Jurkat, Clone E6-1 (cell line): ENCODE measurements around the gene RALA. TPM values are rescaled to one million over a fixed set of nuclear protein-coding genes. Genes with fewer than 3 reads are reported as not detected.

Source experiments
- DNase-seq: peaks from one replicate; pipeline ENCODE4 v3.0.0-alpha.2; 2011; ENCODE audit warnings: low read depth, low spot score
- H3K4me3 ChIP-seq: 2 replicates; pipeline ENCODE4 v1.5.1; 2011; ENCODE audit warnings: mild to moderate bottlenecking, low read length, control low read depth, moderate library complexity
- polyA plus RNA-seq: library from polyadenylated mRNA; unstranded; fragments of >200 nt; gene quantifications from one replicate; pipeline ENCODE4 v1.2.1, GENCODE V29; 2012; ENCODE audit warnings: missing spikeins; ENCODE audit not compliant: insufficient read length, insufficient read depth

The RALA gene, protein sequence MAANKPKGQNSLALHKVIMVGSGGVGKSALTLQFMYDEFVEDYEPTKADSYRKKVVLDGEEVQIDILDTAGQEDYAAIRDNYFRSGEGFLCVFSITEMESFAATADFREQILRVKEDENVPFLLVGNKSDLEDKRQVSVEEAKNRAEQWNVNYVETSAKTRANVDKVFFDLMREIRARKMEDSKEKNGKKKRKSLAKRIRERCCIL
- 32.3 TPM for polyA plus RNA-seq

DNA sequence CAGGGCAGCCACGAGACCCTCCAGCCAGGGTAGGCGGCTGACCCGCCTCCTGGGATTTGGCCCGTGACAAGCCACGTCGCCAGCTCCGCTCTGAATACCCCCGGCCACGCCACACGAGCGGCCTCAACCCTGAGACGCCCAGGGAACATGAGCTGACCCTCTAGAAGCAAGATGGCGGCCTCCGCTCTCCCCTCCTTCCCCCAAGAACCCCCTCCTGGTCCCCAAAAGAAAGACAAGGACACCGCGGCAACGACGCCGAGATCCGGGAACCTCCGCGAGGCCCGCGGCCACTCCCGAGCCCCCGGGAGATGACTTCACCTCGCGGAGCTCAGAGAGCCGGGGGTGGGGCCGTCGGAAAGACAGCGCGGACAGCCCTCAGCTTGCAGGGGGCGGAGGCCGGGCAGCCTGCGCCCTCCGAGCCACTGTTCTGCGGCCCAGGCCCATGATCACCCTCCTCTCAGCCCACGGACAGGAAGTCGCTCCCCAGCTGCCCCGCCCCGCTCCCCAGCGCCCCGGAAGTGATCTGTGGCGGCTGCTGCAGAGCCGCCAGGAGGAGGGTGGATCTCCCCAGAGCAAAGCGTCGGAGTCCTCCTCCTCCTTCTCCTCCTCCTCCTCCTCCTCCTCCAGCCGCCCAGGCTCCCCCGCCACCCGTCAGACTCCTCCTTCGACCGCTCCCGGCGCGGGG lies at the start of gene RALA:
TSS of gene RALA (plus strand) at position 526 of the 685 bp plus-strand sequence. CDS start 63,096 bp downstream, outside the sequence.
- H3K4me3 ChIP-seq, result peak within 1 kb of the TSS; percentile 77
- peak; percentile 74 for DNase-seq

DNA sequence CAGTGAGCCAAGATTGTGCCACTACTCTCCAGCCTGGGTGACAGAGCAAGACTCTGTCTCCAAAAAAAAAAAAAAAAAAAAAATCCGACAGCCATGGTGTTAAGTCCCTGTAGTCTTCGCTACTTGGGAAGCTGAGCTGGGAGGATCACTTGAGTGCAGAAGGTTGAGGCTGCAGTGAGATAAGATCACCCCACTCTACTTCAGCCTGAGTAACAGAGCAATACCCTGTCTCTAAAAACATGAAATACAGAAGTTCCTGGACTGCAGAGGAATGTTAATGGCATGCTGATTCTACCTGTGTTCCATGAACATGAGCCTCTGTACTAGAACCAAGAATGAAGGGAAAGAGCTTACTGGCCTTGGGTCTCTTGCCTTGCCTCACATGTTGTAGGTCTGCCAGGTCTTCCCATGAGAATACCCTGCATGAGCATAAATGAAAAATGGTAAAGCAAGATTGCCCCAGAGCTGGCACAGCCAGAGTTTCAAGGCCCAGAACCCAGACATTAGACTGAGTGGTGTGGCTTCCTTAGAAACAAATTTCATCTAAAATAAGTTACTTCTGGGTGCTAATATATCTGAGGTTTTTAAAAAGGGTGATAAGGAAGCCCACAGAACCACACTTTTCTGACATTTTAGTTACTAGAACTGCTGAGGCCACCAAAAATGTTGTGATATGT lies 48.6 kb upstream of the RALA start:
- H3K4me3 ChIP-seq, result no peak overlapping the region
- no peak for DNase-seq

DNA sequence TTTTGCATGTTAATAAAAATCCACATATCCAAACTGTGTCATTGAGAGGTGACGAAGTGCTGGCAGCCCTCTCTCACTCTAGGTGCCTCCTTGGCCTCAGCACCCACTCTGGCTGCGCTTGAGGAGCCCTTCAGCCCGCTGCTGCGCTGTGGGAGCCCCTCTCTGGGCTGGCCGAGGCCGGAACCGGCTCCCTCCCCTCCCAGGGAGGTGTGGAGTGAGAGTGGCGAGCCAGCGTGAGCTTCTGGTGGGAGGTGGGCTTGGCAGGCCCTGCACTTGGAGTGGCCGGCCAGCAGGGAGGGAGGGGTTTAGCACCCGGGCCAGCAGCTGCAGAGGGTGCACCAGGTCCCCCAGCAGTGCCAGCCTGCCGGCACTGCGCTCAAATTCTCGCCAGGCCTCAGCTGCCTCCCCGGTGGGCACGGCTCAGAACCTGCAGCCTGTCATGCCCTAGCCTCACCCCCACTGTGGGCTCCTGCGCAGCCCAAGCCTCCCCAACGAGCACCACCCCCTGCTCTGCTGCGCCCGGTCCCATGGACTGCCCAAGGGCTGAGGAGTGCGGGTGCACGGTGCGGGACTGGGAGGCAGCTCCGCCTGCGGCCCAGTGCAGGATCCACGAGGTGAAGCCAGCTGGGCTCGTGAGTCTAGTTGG lies 46.0 kb upstream of the RALA start:
- DNase-seq, result no peak
- no peak overlapping the region for H3K4me3 ChIP-seq

DNA sequence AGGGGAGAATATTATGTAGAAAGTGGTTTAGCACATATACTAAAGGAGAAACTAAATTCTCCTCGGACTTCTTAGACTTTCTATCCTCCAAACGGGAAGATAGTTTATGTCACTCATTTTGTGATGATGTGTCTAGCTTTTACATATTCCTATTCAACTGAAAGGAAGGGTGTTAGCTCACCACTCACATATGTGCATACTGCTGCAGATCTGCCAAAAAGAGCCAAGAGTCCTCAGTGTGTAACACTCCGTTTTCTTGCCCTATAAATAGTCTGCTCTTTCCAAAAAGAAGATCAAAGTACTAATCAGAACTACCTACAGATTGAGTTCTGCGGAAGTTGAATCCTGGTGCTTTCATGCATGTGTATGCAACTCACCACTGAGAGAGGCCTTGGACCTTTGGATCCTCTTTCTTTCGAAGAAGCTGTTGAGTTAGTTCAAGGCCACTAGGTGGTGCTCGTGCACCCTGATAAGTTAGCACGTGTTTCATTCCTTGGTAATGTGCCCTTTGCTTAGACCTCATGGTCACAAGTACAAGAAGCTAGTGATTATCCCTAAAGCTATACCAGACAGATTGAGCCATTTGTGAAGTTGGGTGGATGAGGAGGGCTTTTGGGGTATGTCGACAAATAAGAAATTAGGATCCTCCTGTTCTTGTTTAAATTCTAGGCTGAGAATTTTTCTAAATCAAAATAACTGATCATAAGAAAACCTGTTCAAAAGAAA lies 43.1 kb upstream of the RALA start:
- no peak overlapping the region for H3K4me3 ChIP-seq
- DNase-seq, result peak; percentile 90

DNA sequence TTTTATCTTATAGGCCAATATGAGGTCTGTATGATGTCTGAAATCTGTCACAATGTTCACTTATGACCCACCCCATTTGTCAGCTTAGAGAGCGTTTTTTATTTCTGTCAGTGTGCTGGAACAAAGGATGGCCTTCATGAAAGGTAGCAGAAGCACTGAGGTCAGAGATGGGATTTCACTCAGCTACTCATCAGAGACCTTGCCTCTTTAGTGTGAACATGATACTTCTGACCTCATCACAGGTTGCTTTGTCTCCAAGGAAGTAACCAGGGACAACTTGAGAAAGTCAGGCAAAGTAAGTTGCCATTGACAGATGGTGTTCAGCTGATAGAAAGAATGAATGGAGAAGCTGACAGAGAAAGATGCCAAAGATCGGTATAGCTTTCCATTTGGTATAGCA lies 40.8 kb upstream of the RALA start:
- no peak for DNase-seq
- H3K4me3 ChIP-seq, result no peak overlapping the region

DNA sequence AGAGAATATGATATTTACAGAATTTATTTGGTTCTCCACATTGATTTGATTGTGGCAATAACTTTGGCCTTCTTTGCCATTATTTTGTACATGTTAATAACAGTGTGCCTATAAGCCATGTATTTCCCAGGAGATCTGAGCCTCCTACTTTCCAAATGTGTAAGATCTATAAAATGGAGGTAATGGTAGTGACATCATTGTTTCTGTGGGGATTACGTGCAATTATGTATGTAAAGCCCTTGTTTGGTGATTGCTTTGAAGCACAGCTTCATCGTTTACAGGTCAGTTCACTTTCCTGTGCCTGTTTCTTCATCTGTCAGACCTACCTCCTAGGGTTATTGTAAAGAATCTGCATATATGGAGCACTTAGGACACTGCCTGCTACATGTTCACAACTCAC lies 39.8 kb upstream of the RALA start:
- no peak overlapping the region for H3K4me3 ChIP-seq
- DNase-seq, result no peak

DNA sequence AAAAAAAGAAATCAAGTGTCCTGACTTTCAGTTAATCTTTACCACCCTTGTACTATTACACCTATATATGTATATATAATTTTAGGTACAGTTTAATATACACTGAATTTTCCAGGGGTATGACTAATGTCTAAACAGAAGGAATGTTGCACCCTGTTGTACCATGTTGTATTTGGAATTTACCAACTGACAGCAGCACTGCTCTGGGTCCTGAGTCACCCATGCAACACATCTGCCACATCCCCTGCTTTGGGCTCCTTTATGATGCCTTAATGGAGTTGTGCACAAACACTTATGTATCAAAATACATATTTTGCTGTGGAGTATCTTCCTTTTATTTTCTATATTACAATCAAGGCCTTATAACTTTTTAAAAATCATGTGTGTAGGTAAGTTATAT lies 36.0 kb upstream of the RALA start:
- no peak overlapping the region for H3K4me3 ChIP-seq
- no peak for DNase-seq

DNA sequence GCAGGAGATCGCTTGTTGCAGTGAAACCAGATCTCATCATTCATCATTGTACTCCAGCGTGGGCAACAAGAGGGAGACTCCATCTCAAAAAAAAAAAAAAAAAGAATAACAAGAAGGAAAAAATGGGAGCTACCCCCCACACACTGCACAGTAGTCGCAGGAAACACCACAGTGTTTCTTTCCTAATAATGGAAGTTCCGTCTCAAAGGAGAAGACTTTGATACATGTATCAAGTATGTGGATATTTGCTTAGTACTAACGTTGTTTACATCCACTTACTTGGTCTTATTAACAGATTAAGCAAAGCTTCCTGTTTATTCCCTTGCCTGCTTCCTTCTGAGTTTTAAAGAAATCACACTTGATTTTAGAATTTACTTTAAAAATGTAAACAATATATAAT lies 35.0 kb upstream of the RALA start:
- DNase-seq, result no peak
- H3K4me3 ChIP-seq, result no peak overlapping the region

DNA sequence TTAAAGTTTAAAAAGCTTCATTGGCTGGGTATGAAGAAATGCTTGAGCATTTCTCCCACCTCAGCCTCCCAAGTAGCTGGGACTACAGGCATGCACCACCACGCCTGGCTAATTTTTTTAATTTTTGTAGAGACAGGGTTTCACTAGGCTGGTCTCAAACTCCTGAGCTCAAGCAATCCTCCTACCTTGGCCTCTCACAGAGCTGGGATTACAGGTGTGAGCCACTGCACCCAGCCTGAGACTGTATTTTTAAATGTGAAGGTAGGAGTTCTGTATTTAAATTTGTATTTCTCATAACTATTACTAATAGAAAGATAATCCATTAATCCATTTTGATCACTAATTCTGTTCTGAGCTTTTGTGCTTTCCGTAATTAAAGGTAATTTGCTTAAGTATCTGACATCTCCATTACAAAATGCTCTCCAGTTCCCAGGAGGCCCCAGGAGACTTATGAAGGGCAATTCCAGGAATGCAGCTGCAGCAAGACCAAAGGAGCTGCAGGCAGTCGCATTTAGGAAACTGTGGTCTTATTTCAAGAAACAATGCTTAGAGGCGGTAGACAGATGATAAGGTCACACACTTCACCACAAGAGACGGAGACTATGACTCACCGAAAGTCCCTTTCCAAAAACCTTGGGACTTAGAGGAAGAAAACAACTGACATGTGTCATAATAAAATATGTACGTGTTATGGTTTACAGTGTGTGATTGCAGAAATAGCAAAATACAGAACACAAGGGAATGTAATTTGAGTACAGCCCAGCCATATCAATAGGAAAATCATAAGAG lies 33.9 kb upstream of the RALA start:
- DNase-seq, result peak; percentile 61
- H3K4me3 ChIP-seq, result no peak overlapping the region

DNA sequence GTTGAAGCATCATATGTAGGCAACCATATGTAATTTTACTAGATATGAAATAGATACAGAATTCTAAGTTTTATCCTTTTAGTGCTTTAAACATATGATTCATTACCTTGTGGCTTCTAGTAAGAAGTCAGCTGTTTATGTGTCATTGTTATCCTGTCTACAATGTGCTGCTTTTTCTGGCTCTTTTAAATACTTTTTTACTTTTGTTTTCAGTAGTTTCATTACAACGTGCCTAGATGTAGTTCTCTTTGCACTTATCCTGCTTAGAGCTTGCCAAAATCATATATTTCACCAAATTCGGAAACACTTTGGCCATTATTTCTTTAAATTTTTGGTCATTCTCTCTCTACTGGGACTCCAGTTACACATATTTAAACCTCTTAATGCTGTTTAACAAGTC lies 30.8 kb upstream of the RALA start:
- no peak for DNase-seq
- no peak overlapping the region for H3K4me3 ChIP-seq

DNA sequence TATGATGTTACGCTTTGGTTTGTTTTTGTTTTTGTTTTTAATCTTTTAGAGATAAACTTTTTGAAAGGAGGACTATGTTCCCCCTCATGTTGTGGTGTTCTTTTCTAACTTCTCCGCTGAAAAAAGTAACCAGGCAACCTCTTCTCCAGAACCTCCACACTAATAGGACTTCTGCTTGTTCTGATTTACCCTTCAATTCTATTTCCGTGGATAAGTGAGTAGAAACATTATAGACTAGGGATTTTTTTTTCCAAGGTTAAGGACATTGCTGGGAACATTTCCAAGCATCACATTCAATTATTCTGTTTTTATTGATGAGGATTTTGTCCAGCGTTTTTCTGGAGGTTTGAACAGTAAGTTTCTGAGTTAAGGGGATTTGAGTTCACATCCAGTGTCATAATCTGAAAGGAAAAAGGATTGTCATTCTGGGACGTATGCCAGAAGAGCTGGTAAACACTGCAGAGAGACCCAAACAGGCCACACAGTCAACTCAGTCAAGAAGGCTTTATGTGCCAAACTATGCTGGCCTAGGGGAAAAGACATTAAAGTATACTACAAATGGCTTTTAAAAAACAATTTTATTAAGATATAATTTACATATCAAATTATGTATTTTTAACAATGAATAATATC lies 28.3 kb upstream of the RALA start:
- no peak overlapping the region for H3K4me3 ChIP-seq
- DNase-seq, result no peak

DNA sequence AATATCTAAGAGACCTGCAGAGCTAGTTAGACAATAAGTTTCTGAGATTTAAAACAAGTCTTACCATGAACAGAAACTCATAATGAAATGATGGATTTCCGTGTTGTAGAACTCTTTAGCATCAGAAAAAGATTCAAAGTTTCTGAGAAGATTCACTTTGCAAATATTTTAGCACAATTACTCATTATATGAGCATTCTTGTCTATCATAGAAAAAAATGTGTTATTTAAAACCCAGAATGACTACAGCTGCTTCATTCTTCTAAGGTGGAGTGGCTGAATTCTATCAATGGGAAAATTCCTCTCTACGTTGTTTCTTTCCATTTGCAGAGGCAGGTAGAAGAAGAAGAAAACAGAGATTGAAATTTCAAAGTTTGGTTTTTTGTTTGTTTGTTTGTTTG lies 21.0 kb upstream of the RALA start:
- H3K4me3 ChIP-seq, result no peak overlapping the region
- DNase-seq, result no peak

DNA sequence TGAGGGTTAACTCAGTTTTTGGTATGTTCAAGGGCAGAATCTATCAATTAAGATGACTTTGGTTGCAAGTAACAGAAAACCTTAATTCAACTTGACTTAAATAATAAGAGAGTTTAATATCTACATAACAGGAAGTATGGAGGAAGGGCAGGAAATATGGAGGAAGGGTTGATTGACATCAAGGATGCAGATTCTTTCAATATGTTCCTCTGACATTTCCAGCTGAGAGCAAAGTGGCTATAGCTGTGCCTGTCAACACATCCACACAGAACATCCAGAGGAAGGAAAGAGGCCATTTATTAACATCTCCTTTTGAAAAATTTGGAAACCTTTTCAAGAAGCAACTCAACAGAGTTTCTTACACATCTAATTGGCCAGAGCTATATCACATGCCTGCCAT lies 19.4 kb upstream of the RALA start:
- DNase-seq, result no peak
- no peak overlapping the region for H3K4me3 ChIP-seq

DNA sequence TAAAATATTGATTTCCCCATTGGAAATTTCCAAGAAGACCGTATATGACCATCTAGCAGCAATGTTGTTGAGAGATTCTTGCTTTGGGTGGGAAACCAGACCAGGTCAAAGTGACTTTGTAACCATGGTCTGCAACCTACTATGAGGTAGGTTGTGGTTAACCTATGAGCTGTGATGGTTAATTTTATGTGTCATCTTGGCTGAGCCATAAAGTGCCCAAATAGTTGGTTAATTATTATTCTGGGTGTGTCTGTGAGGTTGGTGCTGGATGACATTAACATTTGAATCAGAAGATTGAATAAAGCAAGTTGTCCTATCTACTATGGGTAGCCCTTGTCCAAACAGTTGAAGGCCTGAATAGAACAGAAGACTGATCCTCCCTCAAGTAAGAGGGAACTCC lies 18.3 kb upstream of the RALA start:
- no peak for DNase-seq
- H3K4me3 ChIP-seq, result no peak overlapping the region

DNA sequence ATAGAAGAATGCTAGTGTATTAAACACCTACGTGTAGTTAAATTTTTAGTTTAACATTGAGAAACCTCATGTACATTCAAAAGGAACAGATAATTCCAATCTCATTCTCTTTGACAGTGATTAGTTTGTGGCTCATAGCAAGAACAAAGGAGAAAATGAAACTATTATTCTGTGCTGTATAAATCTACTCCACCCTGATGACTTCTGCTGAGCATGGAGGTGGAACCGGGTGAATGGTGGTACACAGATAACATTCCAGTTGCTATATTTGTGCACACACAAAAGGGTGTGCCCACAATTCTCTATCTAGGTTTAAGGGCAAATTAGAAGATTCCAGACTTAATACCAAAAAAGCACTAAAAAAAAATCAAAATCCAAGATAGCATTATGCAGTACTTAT lies 17.0 kb upstream of the RALA start:
- no peak for DNase-seq
- no peak overlapping the region for H3K4me3 ChIP-seq

DNA sequence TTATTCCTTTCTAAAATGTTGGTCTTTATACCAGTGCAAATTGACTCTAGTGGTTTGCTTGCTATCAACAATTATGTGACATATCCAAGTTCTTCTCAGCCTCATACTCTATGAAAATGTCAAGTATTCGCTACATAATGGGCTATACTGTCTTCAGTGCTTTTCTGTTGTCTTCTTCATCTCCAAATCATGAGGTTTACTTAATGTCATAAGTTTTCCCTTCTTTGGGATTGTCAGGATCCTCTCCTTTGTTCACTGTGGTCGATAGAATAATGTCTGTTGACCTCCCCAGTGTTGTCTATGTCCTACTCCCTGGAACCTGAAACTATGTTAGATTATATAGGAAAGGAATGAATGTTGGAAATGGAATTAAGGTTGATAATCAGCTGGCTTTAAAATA lies 16.4 kb upstream of the RALA start:
- DNase-seq, result no peak
- no peak overlapping the region for H3K4me3 ChIP-seq

DNA sequence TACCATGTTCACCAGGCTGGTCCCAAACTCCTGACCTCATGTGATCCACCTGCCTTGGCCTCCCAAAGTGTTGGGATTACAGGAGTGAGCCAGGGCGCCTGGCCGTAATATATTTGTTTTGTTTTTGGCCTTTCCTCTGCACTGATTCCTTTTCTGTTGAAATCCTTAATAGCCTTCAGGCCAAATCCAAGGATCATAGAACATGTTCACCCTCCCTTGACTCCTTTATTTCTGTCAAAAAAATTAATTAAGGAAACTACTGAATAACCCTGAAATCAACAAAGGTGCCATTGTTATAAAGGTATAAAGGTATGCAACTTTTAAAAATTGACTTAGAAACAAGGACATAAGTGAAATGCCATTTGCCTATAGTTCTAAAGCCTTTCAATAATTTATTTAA lies 15.5 kb upstream of the RALA start:
- DNase-seq, result no peak
- no peak overlapping the region for H3K4me3 ChIP-seq

DNA sequence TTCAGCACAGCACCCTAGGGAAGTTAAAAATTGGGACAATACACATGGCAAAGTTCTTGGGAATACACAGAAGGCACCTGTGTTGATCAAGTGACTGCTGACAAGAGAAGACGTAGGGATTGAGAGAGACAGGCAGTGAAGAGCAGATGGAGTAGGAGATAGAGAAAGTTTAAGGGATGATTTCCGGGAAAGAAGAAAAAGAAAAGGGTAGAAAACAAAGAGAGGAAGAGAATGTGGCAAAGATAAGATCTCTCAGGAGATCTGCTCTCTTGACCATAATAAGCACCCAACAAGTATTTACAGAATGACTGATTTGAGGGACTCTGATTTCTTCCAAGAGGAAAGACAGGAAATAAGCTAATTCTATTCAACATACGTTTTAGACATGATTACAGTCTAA lies 15.1 kb upstream of the RALA start:
- H3K4me3 ChIP-seq, result no peak overlapping the region
- DNase-seq, result peak; percentile 25
